ENCODE results near the gene HSD17B8. TPM values are rescaled to one million over a fixed set of nuclear protein-coding genes. Genes with fewer than 3 reads are reported as not detected.

The HSD17B8 gene
- total and polyA plus RNA-seq, 2 donors (not counting 1 experiment from before 2014, with no cell fraction given) = 10.8 to 25.5 TPM

DNA sequence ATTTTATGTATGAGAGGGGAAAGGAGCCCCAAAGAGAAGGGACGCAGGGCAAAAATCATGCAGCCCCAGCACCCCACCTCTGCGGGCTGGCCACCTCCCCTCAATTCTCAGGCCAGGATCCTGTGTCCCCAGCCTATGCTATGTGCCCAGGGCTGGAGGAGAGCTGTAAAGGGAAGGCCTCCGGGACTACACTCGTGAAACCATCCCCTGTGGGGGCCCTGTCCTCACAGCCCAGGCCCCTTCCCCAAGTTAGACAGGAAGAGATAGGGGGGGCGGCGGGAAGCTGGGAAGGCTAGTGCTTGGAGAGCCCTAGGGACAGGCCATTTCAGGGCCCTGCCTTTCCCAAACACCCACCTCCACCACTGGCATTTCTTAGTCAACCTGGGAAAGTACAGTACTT is 10.8 kb upstream of the HSD17B8 start:
- ChIA-PET POLR2A (interaction anchor here (0.6 kb wide), 1 partner anchor 56 kb away, joined by 3 read pairs; no protein-coding TSS in a partner anchor), CTCF (no interaction called here)
- peak overlapping the region; percentile 26 for H3K27ac Mint-ChIP-seq

DNA sequence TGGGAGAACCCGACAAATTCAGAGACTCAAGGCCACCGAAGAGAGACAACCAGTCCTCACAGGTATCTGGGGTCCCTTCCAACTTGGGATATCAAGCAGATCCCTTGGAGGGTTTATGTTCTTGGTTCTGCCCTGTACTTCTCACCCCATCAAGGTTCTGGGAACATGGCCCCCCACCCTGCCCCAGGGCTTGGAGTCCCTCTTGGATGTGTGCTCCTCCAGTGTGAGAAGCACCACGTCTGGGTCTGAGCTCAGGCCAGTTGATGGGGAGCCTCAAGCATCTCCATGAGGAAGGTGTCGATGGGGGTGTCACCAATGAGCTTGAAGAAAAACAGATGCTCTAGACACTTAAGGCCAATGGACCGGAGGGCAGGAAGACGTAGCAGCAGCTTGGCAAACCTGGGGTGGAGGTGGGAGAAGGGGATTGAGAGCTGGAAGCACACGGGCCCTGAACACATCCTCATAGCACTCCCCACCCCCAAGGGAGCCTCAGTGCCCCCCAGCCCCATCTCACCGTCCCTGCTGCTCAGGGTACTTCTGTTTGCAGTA is 9.9 kb upstream of the HSD17B8 start:
- peaks cover 25 to 37% of the 10 kb centered on the region in 2 donors for H3K4me1 ChIP-seq (ENCODE audit: control insufficient read depth in 2 of 2, insufficient read depth in 2 of 2, low read length in 2 of 2)
- Mint-ChIP-seq H3K4me3 (no peak overlapping the region), H3K9me3 (ENCODE audit: insufficient read depth) (no peaks in the 10 kb centered on the region), H3K27me3 (peaks cover 16% of the 10 kb centered on the region), H3K27ac (no peak overlapping the region), H3K4me1 (peaks cover 43% of the 10 kb centered on the region)
- H3K9ac ChIP-seq (ENCODE audit: low read length) = no peak overlapping the region
- TF ChIP-seq, protein P1, sequence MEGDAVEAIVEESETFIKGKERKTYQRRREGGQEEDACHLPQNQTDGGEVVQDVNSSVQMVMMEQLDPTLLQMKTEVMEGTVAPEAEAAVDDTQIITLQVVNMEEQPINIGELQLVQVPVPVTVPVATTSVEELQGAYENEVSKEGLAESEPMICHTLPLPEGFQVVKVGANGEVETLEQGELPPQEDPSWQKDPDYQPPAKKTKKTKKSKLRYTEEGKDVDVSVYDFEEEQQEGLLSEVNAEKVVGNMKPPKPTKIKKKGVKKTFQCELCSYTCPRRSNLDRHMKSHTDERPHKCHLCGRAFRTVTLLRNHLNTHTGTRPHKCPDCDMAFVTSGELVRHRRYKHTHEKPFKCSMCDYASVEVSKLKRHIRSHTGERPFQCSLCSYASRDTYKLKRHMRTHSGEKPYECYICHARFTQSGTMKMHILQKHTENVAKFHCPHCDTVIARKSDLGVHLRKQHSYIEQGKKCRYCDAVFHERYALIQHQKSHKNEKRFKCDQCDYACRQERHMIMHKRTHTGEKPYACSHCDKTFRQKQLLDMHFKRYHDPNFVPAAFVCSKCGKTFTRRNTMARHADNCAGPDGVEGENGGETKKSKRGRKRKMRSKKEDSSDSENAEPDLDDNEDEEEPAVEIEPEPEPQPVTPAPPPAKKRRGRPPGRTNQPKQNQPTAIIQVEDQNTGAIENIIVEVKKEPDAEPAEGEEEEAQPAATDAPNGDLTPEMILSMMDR (IDR thresholded peaks at IDR 0.05) = no peak
- TF ChIP-seq EZH2 (IDR thresholded peaks at IDR 0.05; ENCODE audit: borderline replicate concordance, insufficient read depth, low read depth, low read length, poor library complexity, severe bottlenecking) = no peak
- H3K4me3 ChIP-seq (ENCODE audit: control extremely low read depth in 1 of 5, extremely low read depth in 1 of 5, insufficient read depth in 1 of 5, low read depth in 2 of 5, low read length in 4 of 5) = no peak overlapping the region
- DNase-seq (no peak), ATAC-seq (ENCODE audit: low read depth) (no peak)
- H3K4me2 ChIP-seq (replicated peaks; ENCODE audit: low read depth, low read length, poor library complexity, severe bottlenecking) = no peak overlapping the region
- H3K79me2 ChIP-seq (ENCODE audit: control insufficient read depth, insufficient read depth, low read length) = peaks cover 20% of the 10 kb centered on the region
- H2AFZ ChIP-seq (ENCODE audit: insufficient read depth, low read depth, low read length, poor library complexity, severe bottlenecking) = no peak overlapping the region
- 92% methylated on average over 5 of the region's 8 CpGs for WGBS (ENCODE audit: insufficient coverage)
- peaks cover 0 to 37% of the 10 kb centered on the region in 2 experiments for H3K36me3 ChIP-seq (replicated peaks in 1 of 2; ENCODE audit: control extremely low read depth in 1 of 2, control insufficient read depth in 1 of 2, extremely low read depth in 1 of 2, insufficient read depth in 2 of 2, low read length in 1 of 2)
- peaks cover 15% of the 10 kb centered on the region for H4K20me1 ChIP-seq (ENCODE audit: control insufficient read depth, insufficient read depth, low read length, poor library complexity, severe bottlenecking)
- intact Hi-C loops (cut with micrococcal nuclease) = no loop called here
- CTCF ChIA-PET = interaction anchor here (1.0 kb wide), 1 partner anchor 10 kb away, joined by 3 read pairs; no protein-coding TSS in a partner anchor
- POLR2A ChIA-PET = interaction anchor here (0.5 to 1.2 kb wide), 2 partner anchors 14 to 756 kb away, joined by 3 to 4 read pairs; partner anchors contain the start of gene RING1
- H3K27ac ChIP-seq (ENCODE audit: low read length in 2 of 2) = no peak overlapping the region
- H3K9me3 ChIP-seq (ENCODE audit: control extremely low read depth in 1 of 3, control insufficient read depth in 2 of 3, insufficient read depth in 1 of 3, low read length in 2 of 3) = peaks cover 0 to 8% (median 0%) of the 10 kb centered on the region in 3 donors
- H3K27me3 ChIP-seq (replicated peaks in 1 of 4; ENCODE audit: control extremely low read depth in 1 of 4, control insufficient read depth in 3 of 4, insufficient read depth in 4 of 4, low read length in 3 of 4) = peaks cover 0 to 30% (median 13%) of the 10 kb centered on the region in 4 experiments

More for the DNA sequence above, 10.8 kb upstream of the HSD17B8 start:
- Mint-ChIP-seq H3K27me3 (peaks cover 17% of the 10 kb centered on the region), H3K4me1 (peaks cover 35% of the 10 kb centered on the region), H3K4me3 (peak overlapping the region; percentile 59), H3K9me3 (ENCODE audit: insufficient read depth) (no peaks in the 10 kb centered on the region)
- peak overlapping the region in 1 of 5 experiments; percentile 2 for H3K4me3 ChIP-seq (ENCODE audit: control extremely low read depth in 1 of 5, extremely low read depth in 1 of 5, insufficient read depth in 1 of 5, low read depth in 2 of 5, low read length in 4 of 5)
- ATAC-seq (ENCODE audit: low read depth) (no peak), DNase-seq (no peak)
- H3K4me1 ChIP-seq (ENCODE audit: control insufficient read depth in 2 of 2, insufficient read depth in 2 of 2, low read length in 2 of 2) = peaks cover 21 to 30% of the 10 kb centered on the region in 2 donors
- no peak overlapping the region for H3K9ac ChIP-seq (ENCODE audit: low read length)
- intact Hi-C loops (cut with micrococcal nuclease) = loop anchor here (2.0 kb wide), 1 partner anchor 15 kb away; the partner anchor contains the start of gene RING1
- H3K36me3 ChIP-seq (replicated peaks in 1 of 2; ENCODE audit: control extremely low read depth in 1 of 2, control insufficient read depth in 1 of 2, extremely low read depth in 1 of 2, insufficient read depth in 2 of 2, low read length in 1 of 2) = peaks cover 0 to 37% of the 10 kb centered on the region in 2 experiments
- H3K27ac ChIP-seq (ENCODE audit: low read length in 2 of 2) = no peak overlapping the region
- no peak for TF ChIP-seq EZH2 (IDR thresholded peaks at IDR 0.05; ENCODE audit: borderline replicate concordance, insufficient read depth, low read depth, low read length, poor library complexity, severe bottlenecking)
- TF ChIP-seq, protein P1 (IDR thresholded peaks at IDR 0.05) = no peak
- no peak overlapping the region for H2AFZ ChIP-seq (ENCODE audit: insufficient read depth, low read depth, low read length, poor library complexity, severe bottlenecking)
- 83% methylated on average over 4 of the region's 6 CpGs for WGBS (ENCODE audit: insufficient coverage)
- peaks cover 15% of the 10 kb centered on the region for H4K20me1 ChIP-seq (ENCODE audit: control insufficient read depth, insufficient read depth, low read length, poor library complexity, severe bottlenecking)
- peaks cover 0 to 38% (median 15%) of the 10 kb centered on the region in 4 experiments for H3K27me3 ChIP-seq (replicated peaks in 1 of 4; ENCODE audit: control extremely low read depth in 1 of 4, control insufficient read depth in 3 of 4, insufficient read depth in 4 of 4, low read length in 3 of 4)
- H3K79me2 ChIP-seq (ENCODE audit: control insufficient read depth, insufficient read depth, low read length) = peaks cover 11% of the 10 kb centered on the region
- peak overlapping the region; percentile 98 for H3K4me2 ChIP-seq (replicated peaks; ENCODE audit: low read depth, low read length, poor library complexity, severe bottlenecking)
- H3K9me3 ChIP-seq (ENCODE audit: control extremely low read depth in 1 of 3, control insufficient read depth in 2 of 3, insufficient read depth in 1 of 3, low read length in 2 of 3) = peaks cover 0 to 8% (median 0%) of the 10 kb centered on the region in 3 donors

All from B cell (primary cell).